ENCODE results near the gene NPFF.
"Not testable (repeated sequence)": the region's sequence is repeated elsewhere in the genome, so short reads cannot be mapped to it uniquely, and the experiment has no call there.

Gene NPFF

GRCh38 chr12:53493610-53494391 is 13.5 kb downstream of the NPFF start:
- DNase-seq = no peak

GRCh38 chr12:53492830-53493609 is 14.3 kb downstream of the NPFF start:
- DNase-seq = peak; percentile 53

GRCh38 chr12:53492188-53492587 is 15.1 kb downstream of the NPFF start:
- no peak for DNase-seq

- DNase-seq = no peak
Measured at GRCh38 chr12:53489242-53489864, 17.9 kb downstream of the NPFF start.

DNA sequence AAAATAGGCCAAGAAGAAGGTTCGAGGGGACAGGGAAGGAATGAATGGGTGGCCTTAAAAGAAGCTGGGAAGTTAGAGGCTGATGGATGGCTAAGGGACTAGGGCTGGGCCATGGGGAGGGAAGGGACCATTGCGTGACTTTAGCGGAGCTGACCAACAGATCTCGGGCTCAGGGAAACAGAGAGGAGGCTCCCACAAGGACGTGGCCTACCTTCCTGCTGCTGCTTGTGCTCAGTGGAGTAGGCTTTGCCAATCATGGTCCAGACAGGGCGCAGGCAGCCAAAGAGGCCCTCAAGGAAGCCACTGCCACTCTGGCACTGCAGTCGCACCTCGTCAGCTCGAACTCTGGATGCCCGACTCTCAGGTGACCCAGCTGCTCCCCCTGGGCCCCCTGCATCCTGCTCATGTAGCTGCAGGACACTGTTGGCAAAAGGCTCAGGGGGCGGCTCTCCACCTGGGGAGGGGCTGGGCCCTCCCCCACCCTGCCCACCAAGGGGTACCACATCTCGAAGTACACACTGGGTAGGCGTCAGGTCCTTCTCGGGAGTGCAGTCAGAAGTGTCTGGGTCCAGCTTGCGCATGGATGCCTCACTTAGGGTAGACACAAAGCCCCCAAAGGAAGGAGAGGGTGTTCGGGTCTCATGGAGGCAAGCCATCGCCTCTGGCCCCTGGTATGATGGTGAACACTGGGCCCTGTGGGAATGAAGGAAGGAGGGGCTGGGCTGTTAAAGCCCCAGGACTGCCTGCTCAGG is 20.4 kb downstream of the NPFF start:
- DNase-seq = no peak

- DNase-seq = no peak
Measured at GRCh38 chr12:53485955-53486735, 21.1 kb downstream of the NPFF start.

DNA sequence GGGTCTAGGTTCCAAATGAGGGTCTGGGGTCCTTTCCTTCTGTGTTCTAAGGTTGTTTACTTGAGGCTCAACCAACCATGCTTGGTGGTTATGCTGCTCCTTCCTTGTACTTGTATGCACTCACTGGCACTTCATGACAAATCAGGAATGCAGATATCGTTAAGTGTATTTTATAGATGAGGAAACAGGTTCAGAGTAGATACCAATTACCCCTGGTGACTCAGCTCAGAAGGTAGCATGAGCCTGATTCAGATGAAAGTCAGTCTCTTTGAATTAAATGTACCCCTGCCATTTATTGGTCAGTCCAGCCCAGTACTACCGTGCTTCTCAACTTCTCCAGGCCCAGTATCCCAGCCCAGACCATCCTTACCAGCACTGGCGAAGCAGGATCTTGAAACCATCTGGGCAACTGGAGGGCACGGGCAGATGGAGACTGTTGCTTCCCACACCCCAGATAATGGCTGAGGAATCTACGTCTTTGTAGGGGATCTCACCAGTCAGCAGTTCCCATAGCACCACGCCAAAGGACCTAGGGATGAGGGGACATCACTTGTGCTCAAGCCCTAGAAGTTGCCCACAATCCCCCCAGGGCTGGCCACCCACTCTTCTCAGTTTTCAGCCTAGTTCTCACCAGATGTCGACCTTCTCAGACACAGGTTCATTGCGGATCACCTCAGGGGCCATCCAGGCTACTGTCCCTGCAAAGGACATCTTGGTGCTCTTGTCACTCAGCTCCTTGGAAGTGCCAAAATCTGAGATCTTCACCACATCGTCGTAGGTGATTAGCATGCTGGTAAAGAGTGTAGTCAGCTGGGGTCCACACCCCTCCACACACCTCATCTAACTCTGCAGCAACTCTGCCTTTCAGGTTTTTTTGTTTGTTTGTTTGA is 22.4 kb downstream of the NPFF start:
- DNase-seq = no peak

DNA sequence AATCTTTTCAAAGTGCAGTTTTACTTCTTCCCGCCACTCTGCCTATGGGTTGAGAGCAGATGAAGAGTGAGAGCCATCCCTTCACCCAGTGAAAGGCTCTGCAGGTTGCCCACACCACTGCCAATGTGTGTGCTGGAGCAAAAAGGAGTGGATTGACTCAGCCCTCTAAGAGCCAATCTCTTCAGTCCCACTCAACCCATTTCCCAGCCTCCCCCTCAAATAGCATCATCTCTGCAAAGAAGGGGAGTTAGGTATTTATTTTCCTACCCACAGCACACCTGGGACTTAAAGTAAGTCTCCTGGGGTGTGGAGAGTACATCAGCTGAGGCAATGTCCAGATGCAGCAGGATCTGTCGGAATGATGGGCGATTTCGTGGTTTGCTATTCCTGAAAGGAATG is 23.3 kb downstream of the NPFF start:
- DNase-seq = no peak

DNA sequence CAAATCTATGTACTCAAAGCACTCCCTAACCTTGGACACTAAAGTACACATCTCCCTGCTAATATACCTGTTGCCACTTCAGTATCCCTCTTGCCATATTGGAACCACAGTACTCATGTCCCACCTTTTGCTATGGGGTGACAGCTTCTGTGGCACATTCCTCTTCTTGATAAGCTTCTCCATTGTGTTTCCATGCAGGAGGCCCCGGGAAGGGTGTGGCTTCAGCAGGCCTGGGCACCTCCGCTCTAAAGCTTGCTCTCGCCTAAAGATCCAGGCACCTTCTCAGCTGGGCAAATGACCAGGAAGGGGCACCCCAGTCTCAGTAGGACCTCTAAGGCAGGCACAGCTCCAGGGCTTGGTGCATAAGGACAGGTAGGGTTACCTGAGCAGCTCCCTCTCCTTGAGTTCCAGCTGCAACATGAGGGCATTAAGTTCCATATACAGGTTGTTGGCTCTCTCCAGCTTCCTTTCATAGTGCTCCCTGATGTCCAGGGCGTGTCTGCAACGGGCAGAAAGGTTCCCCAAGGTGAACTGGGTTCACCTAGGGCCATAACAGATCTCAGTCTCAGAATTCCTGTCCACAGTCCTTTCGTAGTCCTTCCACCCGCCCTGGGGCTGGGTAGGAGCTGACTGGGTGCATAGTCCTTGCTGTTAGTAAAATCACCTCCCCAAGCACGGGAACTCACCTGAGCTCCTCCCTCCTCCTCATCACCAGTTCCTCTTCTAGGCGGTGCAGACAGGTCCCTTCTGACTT is 23.9 kb downstream of the NPFF start:
- DNase-seq = no peak

- no peak for DNase-seq
Measured at GRCh38 chr12:53482626-53483168, 24.6 kb downstream of the NPFF start.

DNA sequence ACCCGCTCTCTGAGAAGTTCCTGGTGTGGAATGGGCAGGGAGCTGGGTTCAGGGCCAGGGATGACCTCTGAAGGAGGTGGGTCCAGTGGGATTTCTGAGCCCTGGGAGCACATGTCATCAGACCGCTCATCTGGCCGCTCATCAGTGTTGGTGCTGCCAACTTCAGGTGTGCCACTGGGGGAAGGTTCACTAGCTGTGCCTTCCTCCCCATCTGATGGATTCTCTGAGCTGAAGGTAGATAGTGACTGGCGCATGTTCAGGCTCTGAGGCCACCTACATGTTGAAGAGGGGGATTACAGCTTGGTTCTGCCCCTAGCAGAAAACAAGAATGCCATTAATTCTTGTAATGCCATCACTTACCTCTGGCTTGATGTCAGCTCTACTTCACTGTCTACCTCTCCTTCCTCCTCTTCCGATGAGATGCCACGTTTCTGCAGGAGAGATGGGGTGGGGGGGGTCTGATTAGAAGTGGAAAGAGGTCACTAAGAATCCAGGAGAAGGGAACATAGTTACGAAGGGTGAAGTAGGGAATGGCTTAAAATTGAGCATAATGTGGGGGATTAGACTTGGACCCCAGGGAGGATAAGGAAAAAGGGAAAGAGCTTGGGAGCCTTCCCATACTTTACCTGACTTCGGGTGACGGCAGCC is 25.2 kb downstream of the NPFF start:
- no peak for DNase-seq

DNA sequence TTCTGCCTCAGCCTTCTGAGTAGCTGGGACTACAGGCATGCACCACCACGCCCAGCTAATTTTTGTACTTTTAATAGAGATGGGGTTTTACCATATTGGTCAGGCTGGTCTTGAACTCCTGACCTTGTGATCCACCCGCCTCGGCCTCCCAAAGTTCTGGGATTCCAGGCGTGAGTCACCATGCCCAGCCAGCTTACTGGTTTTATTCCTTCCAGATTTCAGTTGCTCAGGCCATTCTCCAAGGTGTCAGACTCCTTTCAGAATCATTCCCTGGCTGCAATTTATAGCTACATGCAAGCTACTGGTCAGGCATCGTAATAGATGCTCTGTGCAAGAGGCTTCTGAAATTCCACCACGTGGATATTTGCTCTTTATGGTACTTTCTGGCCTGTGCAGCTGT is 25.8 kb downstream of the NPFF start:
- not testable (repeated sequence) for DNase-seq

DNA sequence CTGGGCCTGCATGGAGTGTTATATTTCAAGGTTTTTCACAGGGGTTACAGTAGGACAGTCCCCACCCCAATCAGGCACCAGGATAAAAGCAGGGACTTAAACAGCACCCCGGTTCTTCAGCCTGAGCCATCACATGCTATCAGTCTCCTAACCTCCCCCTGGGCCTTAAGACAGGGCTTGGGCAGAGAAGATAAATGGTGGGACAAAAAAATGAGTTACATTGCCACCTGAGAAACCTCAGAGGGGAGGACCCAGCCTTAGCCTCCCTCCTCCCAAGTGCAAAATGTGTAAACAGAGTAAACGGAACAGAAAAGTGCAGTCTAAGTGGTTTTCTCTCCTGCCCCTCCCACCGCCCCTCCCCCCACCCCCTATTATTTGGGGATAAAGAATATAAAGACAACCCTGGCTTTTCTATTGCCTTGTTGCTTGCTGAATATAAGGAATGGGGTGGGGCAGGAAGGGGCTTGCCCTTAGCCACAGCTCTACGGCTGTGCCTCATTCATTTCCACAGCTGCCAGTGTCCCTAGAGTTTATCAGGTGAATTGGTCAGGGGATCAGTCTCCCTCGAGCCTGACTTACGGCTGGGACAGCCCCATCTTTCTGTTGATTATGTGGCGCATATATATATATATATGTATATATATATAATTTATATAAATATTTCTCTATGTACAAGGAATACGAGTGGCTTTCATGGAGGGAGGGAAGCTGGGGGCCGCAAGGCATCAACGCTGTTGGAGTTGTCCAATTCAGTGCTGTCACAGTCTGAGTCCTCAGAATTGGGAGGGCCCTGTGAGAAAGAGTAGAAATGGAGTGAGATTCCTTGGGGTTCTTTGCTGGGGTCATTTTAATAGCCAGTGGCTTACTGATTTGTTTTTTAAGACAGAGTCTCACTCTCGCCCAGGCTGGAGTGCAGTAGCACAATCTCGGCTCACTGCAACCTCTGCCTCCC is 26.5 kb downstream of the NPFF start:
- DNase-seq = no peak

- DNase-seq = no peak
Measured at GRCh38 chr12:53479331-53479730, 28.0 kb downstream of the NPFF start.

DNA sequence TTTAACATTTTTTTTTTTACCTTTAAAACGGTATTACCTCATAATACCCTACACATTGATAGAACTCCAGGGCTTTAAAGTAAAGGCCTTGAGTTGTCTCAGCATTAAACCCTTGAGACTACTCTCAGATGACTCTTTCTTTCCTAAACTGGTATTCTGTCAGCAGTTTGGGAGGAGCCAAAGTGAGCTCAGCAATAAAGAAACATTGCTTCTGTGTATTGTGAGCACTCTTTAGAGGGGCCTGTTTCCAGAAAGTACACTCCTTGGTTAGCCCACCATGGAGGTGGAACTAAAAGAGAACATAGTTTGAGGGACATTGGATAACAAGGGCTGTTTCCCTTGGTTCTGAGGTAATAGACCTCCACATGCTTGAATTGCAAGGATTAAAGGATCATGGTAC is 28.4 kb downstream of the NPFF start:
- DNase-seq = no peak

DNA sequence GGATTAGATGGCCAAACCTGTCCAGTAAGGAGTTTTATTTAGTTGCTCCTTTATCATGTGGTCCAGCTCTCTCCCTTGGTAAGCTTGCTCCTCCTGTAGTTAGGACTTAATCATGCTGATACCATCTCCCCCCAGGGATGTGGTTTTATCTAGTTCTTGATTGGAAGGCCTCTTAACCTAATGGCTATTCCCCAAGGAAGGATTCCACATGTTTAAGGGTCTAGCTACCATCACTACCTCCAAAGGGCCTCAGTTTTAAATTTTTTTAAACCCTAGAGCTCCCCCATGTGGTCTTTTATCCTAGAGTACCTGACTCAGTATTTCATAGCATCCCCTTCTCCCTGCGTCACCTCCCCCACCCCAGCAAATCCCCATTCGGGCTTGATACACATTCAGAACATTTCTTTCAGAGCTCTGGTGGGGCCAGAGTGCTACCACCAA is 30.5 kb downstream of the NPFF start:
- no peak for DNase-seq

DNA sequence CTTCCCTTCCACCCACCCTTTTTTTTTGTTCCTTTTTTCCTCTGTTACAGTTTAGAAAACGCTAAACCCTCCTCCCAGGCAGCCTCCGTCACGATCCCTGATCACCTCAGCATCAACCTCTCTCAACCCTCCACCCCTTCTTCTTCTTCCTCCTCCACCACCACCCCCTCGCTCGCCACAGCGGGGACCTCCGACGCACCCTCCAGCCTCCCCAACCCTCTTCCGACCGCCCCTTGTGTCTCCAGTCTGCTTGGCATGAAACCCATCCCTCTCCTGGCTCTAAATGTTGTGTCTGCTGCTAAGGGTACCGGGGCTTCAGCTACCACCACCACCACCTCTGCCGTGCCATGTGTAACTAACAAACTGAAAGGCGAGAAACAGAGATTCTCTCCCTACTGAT is 32.5 kb downstream of the NPFF start:
- no peak for DNase-seq

- no peak for DNase-seq
Measured at GRCh38 chr12:53474077-53474476, 33.2 kb downstream of the NPFF start.

All from NCI-H2029 treated with DMSO at 0.1 percent for 48 hours (cell line).